Vagina (tissue), 2 donors: ENCODE results near the gene PCDHA1.

Experiments used
- CTCF ChIP-seq, 3 experiments: fragments of 450-650 bp in 2 of 3; fragments of 200-600 bp in 1 of 3; sonication (generic) in 1 of 3; IDR thresholded peaks; one replicate each; pipeline ENCODE4 v1.5.1; 2017 to 2019; ENCODE audit warnings: antibody characterized with exemption in 3 of 3, mild to moderate bottlenecking in 2 of 3, moderate library complexity in 2 of 3
- POLR2A ChIP-seq, 2 donors: fragments of 450-650 bp; IDR thresholded peaks; one replicate each; pipeline ENCODE4 v1.6.1; 2017; ENCODE audit warnings: antibody characterized with exemption in 2 of 2, mild to moderate bottlenecking in 2 of 2, moderate library complexity in 2 of 2

GRCh38 chr5:140785905-140786686, at the start of gene PCDHA1:
- TF ChIP-seq CTCF (IDR thresholded peaks at IDR 0.05): no peak
- no peak for TF ChIP-seq POLR2A (IDR thresholded peaks at IDR 0.05)
